Endothelial cell (in vitro differentiated cells): ENCODE results near the gene DNAJA4. TPM values are rescaled to one million over a fixed set of nuclear protein-coding genes. Genes with fewer than 3 reads are reported as not detected.
A peak's percentile ranks its signal among the peaks of the same experiment; 100 is the strongest.

Experiments
- DNase-seq: peaks from one replicate; pipeline ENCODE4 v3.0.0; 2021; ENCODE audit warnings: low spot score
- H3K27ac Mint-ChIP-seq: one replicate; pipeline ENCODE4 v1.8.0; 2021; ENCODE audit warnings: mixed read lengths, inconsistent platforms; ENCODE audit not compliant: unreplicated experiment
- H3K27me3 Mint-ChIP-seq: one replicate; pipeline ENCODE4 v1.8.0; 2021; ENCODE audit warnings: mild to moderate bottlenecking, moderate library complexity, mixed read lengths, inconsistent platforms; ENCODE audit not compliant: unreplicated experiment
- H3K36me3 Mint-ChIP-seq: one replicate; pipeline ENCODE4 v1.8.0; 2021; ENCODE audit warnings: mild to moderate bottlenecking, low read depth, mixed read lengths, inconsistent platforms; ENCODE audit not compliant: unreplicated experiment
- H3K4me1 Mint-ChIP-seq: one replicate; pipeline ENCODE4 v1.8.0; 2021; ENCODE audit warnings: mild to moderate bottlenecking, mixed read lengths, inconsistent platforms; ENCODE audit not compliant: unreplicated experiment
- H3K4me3 Mint-ChIP-seq: one replicate; pipeline ENCODE4 v1.8.0; 2021; ENCODE audit warnings: mild to moderate bottlenecking, mixed read lengths, inconsistent platforms; ENCODE audit not compliant: unreplicated experiment
- H3K9me3 Mint-ChIP-seq: one replicate; pipeline ENCODE4 v1.8.0; 2021; ENCODE audit warnings: mixed read lengths, inconsistent platforms; ENCODE audit not compliant: unreplicated experiment
- CTCF ChIP-seq: fragments of 200-600 bp; sonication (generic); IDR thresholded peaks from one replicate; pipeline ENCODE4 v1.5.0; 2021; ENCODE audit warnings: antibody characterized with exemption; ENCODE audit not compliant: unreplicated experiment
- total RNA-seq: library from RNA; stranded (reverse); fragmentation: NEBNext Ultra II Directional; extraction: Animal tissue kit (Norgen Biotek cat#: 25700); gene quantifications from one replicate; pipeline ENCODE4 v1.2.1, GENCODE V29; 2021; ENCODE audit not compliant: unreplicated experiment

The DNAJA4 gene
- total RNA-seq, 1 donor from 2014 or later = 2.1 TPM

DNA sequence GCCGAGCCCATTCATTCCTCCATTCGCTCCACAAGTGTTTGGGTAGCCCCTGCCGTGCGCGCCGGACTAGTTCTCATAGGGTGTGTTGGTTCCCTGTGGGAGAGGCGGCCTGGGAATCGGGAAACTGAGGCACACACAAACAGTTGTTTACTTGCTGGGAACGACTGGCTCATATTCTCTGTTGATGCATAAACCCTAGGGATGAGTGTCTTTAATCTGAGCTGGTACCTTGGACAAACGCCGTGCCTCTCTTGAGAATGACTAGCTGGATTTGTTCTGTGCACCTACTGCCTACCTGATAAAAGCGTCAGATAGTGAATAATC is 737 bp downstream of the DNAJA4 start:
- Mint-ChIP-seq H3K4me3 (no peak overlapping the region), H3K27ac (no peak overlapping the region), H3K9me3 (no peaks in the 10 kb centered on the region), H3K4me1 (peaks cover 2% of the 10 kb centered on the region), H3K27me3 (peaks cover 5% of the 10 kb centered on the region), H3K36me3 (no peaks in the 10 kb centered on the region)
- TF ChIP-seq CTCF = no peak
- no peak for DNase-seq

- no peaks in the 10 kb centered on the region for H3K36me3 Mint-ChIP-seq
- H3K27ac Mint-ChIP-seq = no peak overlapping the region
- peak overlapping the region; percentile 37 for H3K4me3 Mint-ChIP-seq
- DNase-seq = no peak
- no peaks in the 10 kb centered on the region for H3K9me3 Mint-ChIP-seq
- H3K27me3 Mint-ChIP-seq = peaks cover 7% of the 10 kb centered on the region
- TF ChIP-seq CTCF = no peak
- peaks cover 2% of the 10 kb centered on the region for H3K4me1 Mint-ChIP-seq
Observed at GRCh38 chr15:78265752-78266224, 1.4 kb downstream of the DNAJA4 start.

DNA sequence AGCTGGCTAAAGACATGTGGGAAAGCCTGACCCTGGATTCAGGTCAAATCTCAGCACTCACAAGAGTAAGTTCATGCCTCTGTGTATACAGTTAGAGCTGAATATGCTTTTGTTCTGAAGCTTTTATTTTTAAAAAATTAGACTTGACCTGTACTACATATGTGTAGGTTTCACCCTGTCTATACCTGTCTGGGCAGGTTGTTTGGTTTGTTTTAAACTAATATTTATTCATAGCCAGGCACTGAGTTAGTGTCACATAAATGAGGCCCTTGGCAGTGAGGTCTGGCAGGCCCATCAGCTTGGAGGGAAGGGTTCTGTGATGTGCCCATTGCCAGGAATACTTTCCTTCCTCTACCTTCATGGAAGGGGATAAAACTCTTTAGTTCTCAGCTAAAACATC is 1.9 kb downstream of the DNAJA4 start:
- H3K9me3 Mint-ChIP-seq = no peaks in the 10 kb centered on the region
- H3K4me3 Mint-ChIP-seq = no peak overlapping the region
- peaks cover 2% of the 10 kb centered on the region for H3K4me1 Mint-ChIP-seq
- TF ChIP-seq CTCF = no peak
- H3K36me3 Mint-ChIP-seq = no peaks in the 10 kb centered on the region
- no peak for DNase-seq
- peaks cover 7% of the 10 kb centered on the region for H3K27me3 Mint-ChIP-seq
- no peak overlapping the region for H3K27ac Mint-ChIP-seq

- no peak for DNase-seq
- Mint-ChIP-seq H3K4me3 (no peak overlapping the region), H3K36me3 (no peaks in the 10 kb centered on the region), H3K4me1 (peaks cover 2% of the 10 kb centered on the region), H3K27ac (no peak overlapping the region), H3K27me3 (peaks cover 7% of the 10 kb centered on the region), H3K9me3 (no peaks in the 10 kb centered on the region)
- TF ChIP-seq CTCF = no peak
Observed at GRCh38 chr15:78266806-78267205, 2.4 kb downstream of the DNAJA4 start.

GRCh38 chr15:78272316-78272715 is 8.0 kb downstream of the DNAJA4 start:
- Mint-ChIP-seq H3K9me3 (no peaks in the 10 kb centered on the region), H3K4me1 (no peaks in the 10 kb centered on the region), H3K27ac (no peak overlapping the region), H3K36me3 (no peaks in the 10 kb centered on the region), H3K4me3 (no peak overlapping the region), H3K27me3 (peaks cover 1% of the 10 kb centered on the region)
- DNase-seq = no peak
- no peak for TF ChIP-seq CTCF
